ENCODE data around the gene CDCA3.

Gene CDCA3

DNA sequence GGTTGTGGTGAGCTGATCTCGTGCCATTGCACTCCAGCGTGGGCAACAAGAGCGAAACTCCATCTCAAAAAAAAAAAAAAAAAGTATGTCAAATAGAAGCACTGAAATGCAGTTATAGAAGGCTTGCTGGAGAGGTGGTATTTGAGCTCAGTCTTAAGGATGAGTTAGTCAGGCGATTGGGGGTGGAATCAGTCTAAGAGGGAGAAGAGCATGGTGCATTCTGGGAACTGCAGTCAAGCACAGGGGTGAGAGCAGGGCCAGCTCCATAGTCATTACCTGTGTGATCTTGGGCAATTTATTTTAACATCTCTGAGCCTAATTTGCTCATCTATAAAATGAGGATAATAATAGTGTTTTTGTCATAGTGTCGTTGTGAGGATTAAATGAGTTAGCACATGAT, 16.2 kb downstream of the CDCA3 start:
- no peak overlapping the region for H3K4me3 ChIP-seq (ENCODE audit: low read length)
- no peak for DNase-seq (ENCODE audit: low read depth)
- TF ChIP-seq, protein P1, sequence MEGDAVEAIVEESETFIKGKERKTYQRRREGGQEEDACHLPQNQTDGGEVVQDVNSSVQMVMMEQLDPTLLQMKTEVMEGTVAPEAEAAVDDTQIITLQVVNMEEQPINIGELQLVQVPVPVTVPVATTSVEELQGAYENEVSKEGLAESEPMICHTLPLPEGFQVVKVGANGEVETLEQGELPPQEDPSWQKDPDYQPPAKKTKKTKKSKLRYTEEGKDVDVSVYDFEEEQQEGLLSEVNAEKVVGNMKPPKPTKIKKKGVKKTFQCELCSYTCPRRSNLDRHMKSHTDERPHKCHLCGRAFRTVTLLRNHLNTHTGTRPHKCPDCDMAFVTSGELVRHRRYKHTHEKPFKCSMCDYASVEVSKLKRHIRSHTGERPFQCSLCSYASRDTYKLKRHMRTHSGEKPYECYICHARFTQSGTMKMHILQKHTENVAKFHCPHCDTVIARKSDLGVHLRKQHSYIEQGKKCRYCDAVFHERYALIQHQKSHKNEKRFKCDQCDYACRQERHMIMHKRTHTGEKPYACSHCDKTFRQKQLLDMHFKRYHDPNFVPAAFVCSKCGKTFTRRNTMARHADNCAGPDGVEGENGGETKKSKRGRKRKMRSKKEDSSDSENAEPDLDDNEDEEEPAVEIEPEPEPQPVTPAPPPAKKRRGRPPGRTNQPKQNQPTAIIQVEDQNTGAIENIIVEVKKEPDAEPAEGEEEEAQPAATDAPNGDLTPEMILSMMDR (conservative IDR thresholded peaks at IDR 0.05; ENCODE audit: low read length) = no peak

DNA sequence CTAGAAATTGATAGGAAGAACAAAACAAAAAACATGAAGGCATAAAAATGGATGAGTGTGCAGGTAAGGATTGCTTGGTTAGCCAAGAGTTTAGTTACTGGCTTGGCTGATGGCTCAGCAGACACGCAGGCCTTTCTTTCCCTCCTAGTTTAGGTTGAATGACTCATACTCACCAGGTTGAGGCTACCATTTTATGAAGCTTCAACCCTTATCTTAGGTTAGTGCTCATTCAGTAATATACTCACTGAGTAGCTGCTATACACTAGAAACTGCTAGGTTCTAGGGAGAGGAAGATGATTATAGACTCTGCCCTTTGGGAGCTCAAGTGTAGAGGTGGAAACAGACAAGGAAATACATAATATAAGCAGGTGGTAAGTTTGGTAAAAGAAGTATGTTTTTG, 16.8 kb downstream of the CDCA3 start:
- no peak overlapping the region for H3K4me3 ChIP-seq (ENCODE audit: low read length)
- TF ChIP-seq, protein P1 (conservative IDR thresholded peaks at IDR 0.05; ENCODE audit: low read length) = no peak
- DNase-seq (ENCODE audit: low read depth) = no peak

DNA sequence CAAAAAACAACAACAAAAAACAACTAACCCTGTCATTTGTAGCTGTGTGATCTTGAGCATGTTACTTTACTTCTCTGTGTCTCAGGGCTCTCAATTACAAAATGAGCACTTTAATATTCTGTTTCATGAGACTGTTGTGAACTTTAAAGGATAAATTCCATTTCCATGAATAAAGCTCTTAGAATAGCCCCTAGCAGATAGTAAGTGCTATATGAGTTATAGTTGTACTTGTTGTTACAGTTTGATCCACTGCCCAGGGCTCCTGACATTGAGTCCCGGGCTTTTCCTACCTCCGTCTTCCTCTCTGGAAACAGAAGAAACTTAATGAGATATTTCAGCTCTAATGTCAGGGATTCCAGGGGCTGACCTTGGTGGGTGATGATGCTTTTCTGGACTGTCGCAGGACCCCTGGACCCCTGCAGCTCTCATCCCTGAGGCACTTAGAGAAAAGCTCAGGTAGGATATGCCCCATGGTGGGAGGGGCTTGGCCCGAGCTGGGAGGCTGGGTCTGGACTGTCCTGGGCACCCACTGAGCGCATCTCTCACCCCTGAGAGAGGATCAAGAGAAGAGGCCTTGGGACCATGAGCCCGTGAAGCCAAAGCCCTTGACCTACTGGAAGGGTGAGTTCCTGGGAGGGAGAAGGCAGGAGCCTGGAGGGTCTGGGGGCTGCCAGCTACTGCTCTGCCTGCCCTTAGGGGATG, 17.7 kb downstream of the CDCA3 start:
- no peak overlapping the region for H3K4me3 ChIP-seq (ENCODE audit: low read length)
- TF ChIP-seq, protein P1 (conservative IDR thresholded peaks at IDR 0.05; ENCODE audit: low read length) = no peak
- DNase-seq (ENCODE audit: low read depth) = no peak

DNA sequence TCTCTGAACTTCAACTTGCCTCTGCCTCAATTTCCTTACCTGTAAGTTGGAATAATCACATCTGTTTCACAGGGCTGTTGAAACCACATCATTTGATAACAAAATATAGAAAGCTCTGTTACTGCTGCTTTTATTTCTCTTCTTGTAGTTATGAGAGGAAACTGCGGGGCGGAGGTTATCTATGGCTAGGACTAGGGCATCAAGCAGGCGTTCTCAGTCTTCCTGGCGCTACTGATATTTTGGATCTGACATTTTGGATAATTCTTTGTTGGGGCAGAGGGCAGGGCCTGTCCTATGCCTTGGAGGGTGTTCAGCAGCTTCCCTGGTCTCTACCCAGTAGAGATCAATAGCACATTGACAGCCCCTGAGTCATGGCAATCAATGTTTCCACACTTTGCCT, 19.0 kb downstream of the CDCA3 start:
- DNase-seq (ENCODE audit: low read depth) = no peak
- TF ChIP-seq, protein P1 (conservative IDR thresholded peaks at IDR 0.05; ENCODE audit: low read length) = no peak
- H3K4me3 ChIP-seq (ENCODE audit: low read length) = no peak overlapping the region

DNA sequence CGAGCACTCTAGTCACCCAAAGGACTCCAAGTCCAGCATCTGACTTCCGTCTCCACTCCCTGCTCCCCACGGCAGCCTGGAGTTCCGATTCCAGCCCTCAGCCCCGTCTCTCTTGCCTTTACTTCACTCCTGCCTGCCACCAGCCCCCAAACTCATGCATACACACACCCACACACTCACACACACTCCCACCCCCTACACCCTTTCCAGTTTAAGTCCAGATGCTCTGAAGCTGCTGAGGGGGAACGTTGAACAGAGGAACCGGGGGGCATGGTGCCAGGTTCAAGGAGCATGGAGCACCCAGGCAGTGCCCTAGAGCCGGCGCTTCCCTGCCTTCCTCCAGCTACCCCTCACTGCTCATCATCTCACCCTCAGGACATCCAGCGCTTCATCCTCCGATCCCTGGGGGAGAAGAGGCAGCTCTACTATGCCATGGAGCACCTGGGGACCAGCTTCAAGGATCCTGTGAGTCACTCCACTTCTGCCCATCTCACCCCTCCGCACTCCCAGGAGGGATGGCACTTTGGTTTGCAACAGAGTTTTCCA, 19.6 kb downstream of the CDCA3 start:
- no peak for DNase-seq (ENCODE audit: low read depth)
- H3K4me3 ChIP-seq (ENCODE audit: low read length) = no peak overlapping the region
- TF ChIP-seq, protein P1 (conservative IDR thresholded peaks at IDR 0.05; ENCODE audit: low read length) = no peak

DNA sequence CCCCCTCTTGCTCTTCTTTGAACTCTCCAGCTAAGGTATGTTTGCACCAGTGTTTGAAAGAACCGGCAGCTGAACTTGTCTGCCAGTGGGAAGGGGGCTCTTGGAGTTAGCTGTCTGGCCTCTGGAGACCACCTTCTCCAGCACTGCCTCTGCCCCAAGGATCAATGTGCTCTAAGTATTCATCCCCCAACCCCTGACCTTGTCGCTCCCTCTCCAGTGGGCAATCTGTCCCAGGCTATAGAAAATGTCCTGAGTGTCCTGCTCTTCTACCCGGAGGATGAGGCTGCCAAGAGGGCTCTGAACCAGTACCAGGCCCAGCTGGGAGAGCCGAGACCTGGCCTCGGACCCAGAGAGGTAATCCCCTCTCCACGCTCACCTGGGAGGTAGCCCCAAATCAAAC, 20.1 kb downstream of the CDCA3 start:
- no peak overlapping the region for H3K4me3 ChIP-seq (ENCODE audit: low read length)
- TF ChIP-seq, protein P1 (conservative IDR thresholded peaks at IDR 0.05; ENCODE audit: low read length) = no peak

DNA sequence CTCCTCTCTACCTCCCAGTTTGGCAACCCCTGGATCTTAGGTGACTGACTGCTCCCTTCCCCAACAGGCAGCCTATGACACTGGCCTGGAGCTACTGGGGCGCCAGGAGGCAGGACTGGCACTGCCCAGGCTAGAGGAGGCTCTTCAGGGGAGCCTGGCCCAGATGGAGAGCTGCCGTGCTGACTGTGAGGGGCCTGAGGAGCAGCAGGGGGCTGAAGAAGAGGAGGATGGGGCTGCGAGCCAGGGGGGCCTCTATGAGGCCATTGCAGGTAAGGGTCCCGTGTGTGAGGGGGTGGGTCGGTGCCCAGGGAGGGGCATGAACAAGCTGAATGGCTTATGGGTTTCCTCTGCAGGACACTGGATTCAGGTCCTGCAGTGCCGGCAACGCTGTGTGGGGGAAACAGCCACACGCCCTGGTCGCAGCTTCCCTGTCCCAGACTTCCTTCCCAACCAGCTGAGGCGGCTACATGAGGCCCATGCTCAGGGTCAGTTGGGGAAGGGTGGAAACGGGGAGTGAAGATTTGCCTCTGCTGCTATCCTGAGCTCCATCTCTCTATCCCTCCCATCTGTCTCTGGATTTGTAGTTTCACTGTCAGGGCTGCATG, 20.7 kb downstream of the CDCA3 start:
- TF ChIP-seq, protein P1 (conservative IDR thresholded peaks at IDR 0.05; ENCODE audit: low read length) = no peak
- peak overlapping the region; percentile 86 for H3K4me3 ChIP-seq (ENCODE audit: low read length)
- DNase-seq (ENCODE audit: low read depth) = no peak

More for the DNA sequence above, 20.1 kb downstream of the CDCA3 start:
- no peak for DNase-seq (ENCODE audit: low read depth)
